WTC11 (cell line): Measurements from ENCODE around the gene CYB5A. TPM values are rescaled to one million over a fixed set of nuclear protein-coding genes. Genes with fewer than 3 reads are reported as not detected.
A peak's percentile ranks its signal among the peaks of the same experiment; 100 is the strongest.

ENCODE experiments used
- ATAC-seq: fragments of 200-7000 bp; cut with Tn5 transposase; 2 replicates; pipeline ENCODE4 v1.10.0; 2021; ENCODE audit warnings: mild to moderate bottlenecking, moderate library complexity
- CTCF ChIA-PET: fragments of 300-600 bp; sonication (Branson Sonifier 250); formaldehyde crosslinking; loops from one replicate; lab custom pipeline; 2021; ENCODE audit warnings: antibody characterized with exemption; lab: Charles Lee
- POLR2A ChIA-PET: fragments of 350-600 bp; sonication (Branson Sonifier 250); formaldehyde crosslinking; loops from one replicate; lab custom pipeline; 2021; ENCODE audit warnings: antibody characterized with exemption; lab: Charles Lee
- DNase-seq: peaks from one replicate; pipeline ENCODE4 v3.0.0; 2021; ENCODE audit warnings: low spot score
- H3K27ac Mint-ChIP-seq: 2 replicates; pipeline ENCODE4 v1.8.0; 2021; ENCODE audit warnings: mixed read lengths
- H3K27me3 Mint-ChIP-seq: 2 replicates; pipeline ENCODE4 v1.8.0; 2021; ENCODE audit warnings: low read depth, mild to moderate bottlenecking, moderate library complexity, mixed read lengths
- H3K36me3 Mint-ChIP-seq: 2 replicates; pipeline ENCODE4 v1.8.0; 2021; ENCODE audit warnings: mixed read lengths
- H3K4me1 Mint-ChIP-seq: 2 replicates; pipeline ENCODE4 v1.8.0; 2022; ENCODE audit warnings: mixed read lengths
- H3K4me3 Mint-ChIP-seq: 2 replicates; pipeline ENCODE4 v1.8.0; 2021; ENCODE audit warnings: mild to moderate bottlenecking, moderate library complexity, mixed read lengths
- H3K9me3 Mint-ChIP-seq: 2 replicates; pipeline ENCODE4 v1.8.0; 2021; ENCODE audit warnings: mixed read lengths
- ATF2 ChIP-seq: sonication (generic); formaldehyde crosslinking; IDR thresholded peaks from 2 replicates; pipeline ENCODE4 v1.8.1; 2022; ENCODE audit warnings: low read depth, missing genetic modification reagents, borderline replicate concordance
- ATF3 ChIP-seq: sonication (generic); formaldehyde crosslinking; conservative IDR thresholded peaks from 2 replicates; pipeline ENCODE4 v1.8.1; 2022; ENCODE audit warnings: mild to moderate bottlenecking, missing genetic modification reagents
- CDX4 ChIP-seq: fragments of 250-450 bp; sonication (Bioruptor Pico); IDR thresholded peaks from 2 replicates; pipeline ENCODE4 v1.9.0; 2021; ENCODE audit warnings: moderate library complexity, mild to moderate bottlenecking, inconsistent platforms, borderline replicate concordance
- HMGA2 ChIP-seq: fragments of 250-450 bp; sonication (Bioruptor Pico); IDR thresholded peaks from 2 replicates; pipeline ENCODE4 v1.4.0; 2021; ENCODE audit warnings: mild to moderate bottlenecking, moderate library complexity
- JUN ChIP-seq: sonication (generic); formaldehyde crosslinking; IDR thresholded peaks from 2 replicates; pipeline ENCODE4 v1.8.0; 2023; ENCODE audit warnings: mild to moderate bottlenecking, missing genetic modification reagents
- PREB ChIP-seq: sonication (generic); formaldehyde crosslinking; IDR thresholded peaks from 2 replicates; pipeline ENCODE4 v1.8.1; 2022; ENCODE audit warnings: mild to moderate bottlenecking, missing genetic modification reagents, moderate library complexity, borderline replicate concordance
- SMAD4 ChIP-seq: sonication (generic); formaldehyde crosslinking; IDR thresholded peaks from 2 replicates; pipeline ENCODE4 v1.8.0; 2022; ENCODE audit warnings: mild to moderate bottlenecking, missing genetic modification reagents
- ZNF121 ChIP-seq: sonication (generic); formaldehyde crosslinking; IDR thresholded peaks from 2 replicates; pipeline ENCODE4 v1.8.0; 2023; ENCODE audit warnings: missing genetic modification reagents
- ZNF232 ChIP-seq: sonication (generic); formaldehyde crosslinking; IDR thresholded peaks from 2 replicates; pipeline ENCODE4 v1.8.0; 2022; ENCODE audit warnings: mild to moderate bottlenecking, missing genetic modification reagents
- ZNF317 ChIP-seq: sonication (generic); formaldehyde crosslinking; IDR thresholded peaks from 2 replicates; pipeline ENCODE4 v1.8.1; 2023; ENCODE audit warnings: low read depth, mild to moderate bottlenecking, moderate library complexity, missing genetic modification reagents, borderline replicate concordance
- ZNF671 ChIP-seq: fragments of 250-450 bp; sonication (Bioruptor Pico); IDR thresholded peaks from 2 replicates; pipeline ENCODE4 v1.8.0; 2021; ENCODE audit warnings: mild to moderate bottlenecking
- ZSCAN18 ChIP-seq: fragments of 250-450 bp; sonication (Bioruptor Pico); IDR thresholded peaks from 2 replicates; pipeline ENCODE4 v2.1.2; 2022; ENCODE audit warnings: mild to moderate bottlenecking, moderate library complexity
- total RNA-seq: library from RNA; stranded (reverse); gene quantifications from 3 replicates; pipeline ENCODE4 v1.2.3, GENCODE V29; 2021
- TF ChIP-seq, protein P1 (sequence below): sonication (generic); formaldehyde crosslinking; IDR thresholded peaks from 2 replicates; pipeline ENCODE4 v1.8.0; 2022; ENCODE audit warnings: mild to moderate bottlenecking, missing genetic modification reagents
- TF ChIP-seq, protein P2 (sequence below): fragments of 250-450 bp; sonication (Bioruptor Pico); IDR thresholded peaks from 2 replicates; pipeline ENCODE4 v1.9.0; 2021; ENCODE audit warnings: mild to moderate bottlenecking
- TF ChIP-seq, protein P3 (sequence below): fragments of 250-450 bp; sonication (Bioruptor Pico); IDR thresholded peaks from 2 replicates; pipeline ENCODE4 v1.9.0; 2021; ENCODE audit warnings: mild to moderate bottlenecking
- TF ChIP-seq, protein P4 (sequence below): sonication (generic); formaldehyde crosslinking; IDR thresholded peaks from 2 replicates; pipeline ENCODE4 v1.8.0; 2023; ENCODE audit warnings: missing genetic modification reagents

CYB5A gene
- total RNA-seq, 1 experiment from 2014 or later: 127 TPM

DNA sequence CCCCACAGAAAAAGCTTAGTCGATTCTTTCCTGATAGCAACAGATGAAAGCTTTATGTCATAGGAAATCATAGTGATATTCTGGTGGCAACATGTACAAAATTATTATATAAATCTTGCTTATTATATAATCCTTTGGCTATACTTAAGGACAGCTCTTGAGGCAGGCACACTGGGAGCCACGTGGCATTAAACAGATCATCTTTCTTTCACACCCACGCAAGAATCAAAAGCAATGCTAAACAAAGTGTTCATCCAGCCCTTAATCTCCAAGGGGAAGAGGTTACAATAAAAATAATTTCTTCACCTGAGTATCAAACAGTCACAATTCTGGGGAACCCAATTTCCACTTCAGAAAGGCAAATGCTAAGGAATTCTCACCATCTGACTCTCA, 57.8 kb downstream of the CYB5A start (continued):
- TF ChIP-seq JUN (CRISPR knock-in tag): no peak
- TF ChIP-seq ZNF317 (CRISPR knock-in tag): no peak
- no peak for TF ChIP-seq ZNF671
- no peak for TF ChIP-seq CDX4 (CRISPR knock-in tag)
- TF ChIP-seq, protein P1, sequence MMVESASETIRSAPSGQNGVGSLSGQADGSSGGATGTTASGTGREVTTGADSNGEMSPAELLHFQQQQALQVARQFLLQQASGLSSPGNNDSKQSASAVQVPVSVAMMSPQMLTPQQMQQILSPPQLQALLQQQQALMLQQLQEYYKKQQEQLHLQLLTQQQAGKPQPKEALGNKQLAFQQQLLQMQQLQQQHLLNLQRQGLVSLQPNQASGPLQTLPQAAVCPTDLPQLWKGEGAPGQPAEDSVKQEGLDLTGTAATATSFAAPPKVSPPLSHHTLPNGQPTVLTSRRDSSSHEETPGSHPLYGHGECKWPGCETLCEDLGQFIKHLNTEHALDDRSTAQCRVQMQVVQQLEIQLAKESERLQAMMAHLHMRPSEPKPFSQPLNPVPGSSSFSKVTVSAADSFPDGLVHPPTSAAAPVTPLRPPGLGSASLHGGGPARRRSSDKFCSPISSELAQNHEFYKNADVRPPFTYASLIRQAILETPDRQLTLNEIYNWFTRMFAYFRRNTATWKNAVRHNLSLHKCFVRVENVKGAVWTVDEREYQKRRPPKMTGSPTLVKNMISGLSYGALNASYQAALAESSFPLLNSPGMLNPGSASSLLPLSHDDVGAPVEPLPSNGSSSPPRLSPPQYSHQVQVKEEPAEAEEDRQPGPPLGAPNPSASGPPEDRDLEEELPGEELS (CRISPR knock-in tag): no peak
- no peak for TF ChIP-seq ZNF232 (CRISPR knock-in tag)
- TF ChIP-seq SMAD4 (CRISPR knock-in tag): no peak
- no peak for TF ChIP-seq PREB (CRISPR knock-in tag)
- TF ChIP-seq, protein P2, sequence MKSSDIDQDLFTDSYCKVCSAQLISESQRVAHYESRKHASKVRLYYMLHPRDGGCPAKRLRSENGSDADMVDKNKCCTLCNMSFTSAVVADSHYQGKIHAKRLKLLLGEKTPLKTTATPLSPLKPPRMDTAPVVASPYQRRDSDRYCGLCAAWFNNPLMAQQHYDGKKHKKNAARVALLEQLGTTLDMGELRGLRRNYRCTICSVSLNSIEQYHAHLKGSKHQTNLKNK (CRISPR knock-in tag): no peak
- TF ChIP-seq ATF3 (CRISPR knock-in tag): no peak

DNA sequence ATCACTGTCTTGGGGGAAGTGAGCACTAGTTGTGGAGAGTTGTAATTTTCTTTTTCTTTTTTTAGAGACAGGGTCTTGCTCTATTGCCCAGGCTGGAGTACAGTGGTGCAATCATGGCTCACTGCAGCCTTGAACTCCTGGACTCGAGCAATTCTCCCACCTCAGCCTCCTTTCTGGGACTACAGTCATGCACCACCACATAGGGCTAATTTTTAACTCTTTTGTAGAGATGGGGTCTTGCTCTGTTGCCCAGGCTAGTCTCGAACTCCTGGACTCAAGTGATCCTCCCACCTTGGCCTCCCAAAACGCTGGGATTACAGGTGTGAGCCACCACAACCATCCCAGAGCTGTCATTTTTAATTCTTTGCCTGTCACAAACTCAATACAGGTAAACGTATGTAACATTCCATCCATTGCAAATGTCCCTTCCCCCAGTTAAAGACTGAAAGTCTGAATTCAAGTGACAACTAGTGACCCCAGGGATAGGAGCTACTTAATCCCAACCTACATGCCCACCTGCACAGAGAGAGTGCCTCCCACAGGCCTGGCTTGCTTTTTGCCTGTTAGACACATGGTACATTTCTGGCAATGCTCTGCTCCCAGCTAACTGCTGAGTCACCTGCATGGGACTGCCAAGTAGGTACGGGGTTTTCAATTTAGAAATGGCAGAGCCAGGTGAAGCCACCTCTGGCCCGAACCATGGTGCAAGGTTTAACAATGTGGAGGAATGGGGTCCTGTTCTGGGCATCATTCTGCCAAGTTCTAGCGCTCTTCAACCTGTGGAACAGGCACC, 60.6 kb downstream of the CYB5A start:
- CTCF ChIA-PET: no interaction called here
- no peaks in the 10 kb centered on the region for H3K9me3 Mint-ChIP-seq
- POLR2A ChIA-PET: no interaction called here
- no peak for ATAC-seq
- no peak for DNase-seq
- H3K36me3 Mint-ChIP-seq: no peaks in the 10 kb centered on the region
- no peaks in the 10 kb centered on the region for H3K27me3 Mint-ChIP-seq
- H3K4me1 Mint-ChIP-seq: no peaks in the 10 kb centered on the region
- TF ChIP-seq ZNF121 (CRISPR knock-in tag): peak; percentile 31; the same call in 1 of the 2 replicates
- TF ChIP-seq ATF2 (CRISPR knock-in tag): no peak
- H3K27ac Mint-ChIP-seq: no peak overlapping the region; the same call in 1 of the 2 replicates
- H3K4me3 Mint-ChIP-seq: no peak overlapping the region

DNA sequence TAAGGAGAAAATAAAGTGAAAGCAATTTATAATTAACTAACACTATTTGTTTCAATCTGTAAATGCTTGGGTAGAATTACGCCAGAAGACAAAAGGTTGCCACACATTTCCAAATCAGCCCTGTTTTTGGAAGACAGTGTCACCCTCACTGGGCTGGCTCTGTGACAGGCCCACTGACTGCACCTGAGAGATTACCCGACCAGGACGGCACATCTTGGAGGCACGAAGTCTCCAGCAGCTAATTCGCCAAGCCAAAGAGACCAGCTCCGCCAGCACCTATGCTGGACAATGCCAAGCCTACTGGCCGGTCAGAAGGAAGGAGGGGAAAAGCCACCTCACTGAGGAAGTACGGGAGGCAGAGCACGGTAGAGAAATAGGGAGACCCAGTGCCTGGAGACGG, 61.9 kb downstream of the CYB5A start:
- ATAC-seq (no peak), DNase-seq (no peak)
- no peaks in the 10 kb centered on the region for H3K9me3 Mint-ChIP-seq
- H3K4me1 Mint-ChIP-seq: peaks cover 2% of the 10 kb centered on the region; the same call in 1 of the 2 replicates
- H3K4me3 Mint-ChIP-seq: no peak overlapping the region
- no peaks in the 10 kb centered on the region for H3K36me3 Mint-ChIP-seq
- no peak overlapping the region for H3K27ac Mint-ChIP-seq
- POLR2A ChIA-PET: no interaction called here
- no peaks in the 10 kb centered on the region for H3K27me3 Mint-ChIP-seq
- CTCF ChIA-PET: no interaction called here
- TF ChIP-seq, protein P3, sequence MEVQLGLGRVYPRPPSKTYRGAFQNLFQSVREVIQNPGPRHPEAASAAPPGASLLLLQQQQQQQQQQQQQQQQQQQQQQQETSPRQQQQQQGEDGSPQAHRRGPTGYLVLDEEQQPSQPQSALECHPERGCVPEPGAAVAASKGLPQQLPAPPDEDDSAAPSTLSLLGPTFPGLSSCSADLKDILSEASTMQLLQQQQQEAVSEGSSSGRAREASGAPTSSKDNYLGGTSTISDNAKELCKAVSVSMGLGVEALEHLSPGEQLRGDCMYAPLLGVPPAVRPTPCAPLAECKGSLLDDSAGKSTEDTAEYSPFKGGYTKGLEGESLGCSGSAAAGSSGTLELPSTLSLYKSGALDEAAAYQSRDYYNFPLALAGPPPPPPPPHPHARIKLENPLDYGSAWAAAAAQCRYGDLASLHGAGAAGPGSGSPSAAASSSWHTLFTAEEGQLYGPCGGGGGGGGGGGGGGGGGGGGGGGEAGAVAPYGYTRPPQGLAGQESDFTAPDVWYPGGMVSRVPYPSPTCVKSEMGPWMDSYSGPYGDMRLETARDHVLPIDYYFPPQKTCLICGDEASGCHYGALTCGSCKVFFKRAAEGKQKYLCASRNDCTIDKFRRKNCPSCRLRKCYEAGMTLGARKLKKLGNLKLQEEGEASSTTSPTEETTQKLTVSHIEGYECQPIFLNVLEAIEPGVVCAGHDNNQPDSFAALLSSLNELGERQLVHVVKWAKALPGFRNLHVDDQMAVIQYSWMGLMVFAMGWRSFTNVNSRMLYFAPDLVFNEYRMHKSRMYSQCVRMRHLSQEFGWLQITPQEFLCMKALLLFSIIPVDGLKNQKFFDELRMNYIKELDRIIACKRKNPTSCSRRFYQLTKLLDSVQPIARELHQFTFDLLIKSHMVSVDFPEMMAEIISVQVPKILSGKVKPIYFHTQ (CRISPR knock-in tag): no peak
- TF ChIP-seq HMGA2 (CRISPR knock-in tag) (no peak), ZNF317 (CRISPR knock-in tag) (no peak), ZSCAN18 (no peak)
- TF ChIP-seq, protein P4, sequence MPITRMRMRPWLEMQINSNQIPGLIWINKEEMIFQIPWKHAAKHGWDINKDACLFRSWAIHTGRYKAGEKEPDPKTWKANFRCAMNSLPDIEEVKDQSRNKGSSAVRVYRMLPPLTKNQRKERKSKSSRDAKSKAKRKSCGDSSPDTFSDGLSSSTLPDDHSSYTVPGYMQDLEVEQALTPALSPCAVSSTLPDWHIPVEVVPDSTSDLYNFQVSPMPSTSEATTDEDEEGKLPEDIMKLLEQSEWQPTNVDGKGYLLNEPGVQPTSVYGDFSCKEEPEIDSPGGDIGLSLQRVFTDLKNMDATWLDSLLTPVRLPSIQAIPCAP: no peak
